Neural crest cell (in vitro differentiated cells): ENCODE data around the gene CAVIN2. TPM values are rescaled to one million over a fixed set of nuclear protein-coding genes. Genes with fewer than 3 reads are reported as not detected.

Experiments
- DNase-seq: peaks from one replicate; pipeline ENCODE4 v3.0.0; 2021; ENCODE audit warnings: low read depth, mixed read lengths, low spot score
- H3K27ac Mint-ChIP-seq: one replicate; pipeline ENCODE4 v1.8.0; 2021; ENCODE audit warnings: mild to moderate bottlenecking, mixed read lengths; ENCODE audit not compliant: unreplicated experiment
- H3K27me3 Mint-ChIP-seq: 2 replicates; pipeline ENCODE4 v1.8.0; 2021; ENCODE audit warnings: low read depth, mild to moderate bottlenecking, mixed read lengths
- H3K36me3 Mint-ChIP-seq: 2 replicates; pipeline ENCODE4 v1.8.0; 2021; ENCODE audit warnings: low read depth, mild to moderate bottlenecking, mixed read lengths
- H3K4me1 Mint-ChIP-seq: 2 replicates; pipeline ENCODE4 v1.8.0; 2021; ENCODE audit warnings: mixed read lengths
- H3K4me3 Mint-ChIP-seq: one replicate; pipeline ENCODE4 v1.8.0; 2021; ENCODE audit warnings: mild to moderate bottlenecking, mixed read lengths
- H3K9me3 Mint-ChIP-seq: 2 replicates; pipeline ENCODE4 v1.8.0; 2021; ENCODE audit warnings: mixed read lengths
- CTCF ChIP-seq: fragments of 200-600 bp; sonication (generic); conservative IDR thresholded peaks from 2 replicates; pipeline ENCODE4 v1.5.0; 2021; ENCODE audit warnings: antibody characterized with exemption, mild to moderate bottlenecking
- total RNA-seq: library from RNA; stranded (reverse); gene quantifications from 2 replicates; pipeline ENCODE4 v1.2.1, GENCODE V29; 2021

The CAVIN2 gene
- total RNA-seq, 1 donor from 2014 or later: not detected

- no peaks in the 10 kb centered on the region for H3K27me3 Mint-ChIP-seq
- no peak overlapping the region for H3K27ac Mint-ChIP-seq
- H3K9me3 Mint-ChIP-seq: no peaks in the 10 kb centered on the region
- no peak for DNase-seq
- no peak overlapping the region for H3K4me3 Mint-ChIP-seq
- TF ChIP-seq CTCF: no peak
- H3K4me1 Mint-ChIP-seq: peaks cover 12% of the 10 kb centered on the region
- no peaks in the 10 kb centered on the region for H3K36me3 Mint-ChIP-seq
These were observed 9.8 kb downstream of the CAVIN2 start for GRCh38 chr2:191836853-191837769.

- H3K9me3 Mint-ChIP-seq: no peaks in the 10 kb centered on the region
- TF ChIP-seq CTCF: no peak
These were observed 10.4 kb downstream of the CAVIN2 start for GRCh38 chr2:191836471-191836852.

GRCh38 chr2:191835539-191836350 is 11.1 kb downstream of the CAVIN2 start:
- H3K27me3 Mint-ChIP-seq: no peaks in the 10 kb centered on the region
- no peaks in the 10 kb centered on the region for H3K36me3 Mint-ChIP-seq
- no peak for DNase-seq
- H3K9me3 Mint-ChIP-seq: no peaks in the 10 kb centered on the region
- H3K4me3 Mint-ChIP-seq: no peak overlapping the region
- TF ChIP-seq CTCF: no peak
- no peak overlapping the region for H3K27ac Mint-ChIP-seq
- peaks cover 23% of the 10 kb centered on the region for H3K4me1 Mint-ChIP-seq

More at GRCh38 chr2:191836471-191836852, 10.4 kb downstream of the CAVIN2 start:
- Mint-ChIP-seq H3K27me3 (no peaks in the 10 kb centered on the region), H3K36me3 (no peaks in the 10 kb centered on the region), H3K27ac (no peak overlapping the region), H3K4me1 (peaks cover 17% of the 10 kb centered on the region), H3K4me3 (no peak overlapping the region)
- no peak for DNase-seq

GRCh38 chr2:191835100-191835499 is 11.8 kb downstream of the CAVIN2 start:
- Mint-ChIP-seq H3K36me3 (no peaks in the 10 kb centered on the region), H3K4me1 (peaks cover 29% of the 10 kb centered on the region), H3K9me3 (no peaks in the 10 kb centered on the region), H3K4me3 (no peak overlapping the region), H3K27me3 (no peaks in the 10 kb centered on the region), H3K27ac (no peak overlapping the region)
- TF ChIP-seq CTCF: no peak
- DNase-seq: no peak

- no peak for DNase-seq
- H3K36me3 Mint-ChIP-seq: no peaks in the 10 kb centered on the region
- no peaks in the 10 kb centered on the region for H3K9me3 Mint-ChIP-seq
- H3K27ac Mint-ChIP-seq: no peak overlapping the region
- H3K4me3 Mint-ChIP-seq: no peak overlapping the region
- no peak for TF ChIP-seq CTCF
- peaks cover 33% of the 10 kb centered on the region for H3K4me1 Mint-ChIP-seq
- no peaks in the 10 kb centered on the region for H3K27me3 Mint-ChIP-seq
These were observed 13.5 kb downstream of the CAVIN2 start for GRCh38 chr2:191833356-191833755.
